Ectodermal cell (in vitro differentiated cells): ENCODE measurements around the gene BLM.

Source experiments
- H3K27ac ChIP-seq: 2 replicates; pipeline ENCODE4 v1.7.0; 2013; ENCODE audit warnings: mild to moderate bottlenecking, low read depth, low read length; ENCODE audit not compliant: insufficient read depth, poor library complexity, severe bottlenecking
- H3K27me3 ChIP-seq: 2 replicates; pipeline ENCODE4 v1.7.0; 2013; ENCODE audit warnings: mild to moderate bottlenecking, low read length; ENCODE audit not compliant: insufficient read depth, control insufficient read depth, poor library complexity, severe bottlenecking
- H3K36me3 ChIP-seq: one replicate; pipeline ENCODE4 v1.7.0; 2013; ENCODE audit warnings: low read length; ENCODE audit not compliant: control insufficient read depth, insufficient read depth
- H3K4me1 ChIP-seq: one replicate; pipeline ENCODE4 v1.7.0; 2013; ENCODE audit warnings: low read length; ENCODE audit not compliant: control insufficient read depth, insufficient read depth
- H3K4me3 ChIP-seq: 2 replicates; pipeline ENCODE4 v1.7.0; 2013; ENCODE audit warnings: low read depth, low read length, control low read depth; ENCODE audit not compliant: insufficient read depth
- H3K9me3 ChIP-seq: 2 replicates; pipeline ENCODE4 v1.7.0; 2013; ENCODE audit warnings: mild to moderate bottlenecking, low read length, moderate library complexity; ENCODE audit not compliant: control insufficient read depth
- WGBS, 2 experiments: methylation state at CpG; one replicate each; pipeline ENCODE4 v1.1.7; 2013; ENCODE audit warnings: missing lambda C conversion rate in 2 of 2; 5-methylcytosine and 5-hydroxymethylcytosine counted together

BLM gene

GRCh38 chr15:90859234-90860131 is 142.3 kb downstream of the BLM start:
- Histone ChIP-seq H3K4me1 (no peaks in the 10 kb centered on the region), H3K4me3 (no peak overlapping the region), H3K27ac (no peak overlapping the region), H3K36me3 (no peaks in the 10 kb centered on the region), H3K9me3 (no peaks in the 10 kb centered on the region), H3K27me3 (no peaks in the 10 kb centered on the region)
- 49 to 50% methylated on average over 10 of the region's 10 CpGs for WGBS, 2 experiments

GRCh38 chr15:90860450-90860849 is 143.3 kb downstream of the BLM start:
- no peaks in the 10 kb centered on the region for H3K27me3 ChIP-seq
- WGBS, 2 experiments = 94 to 95% methylated on average over 7 of the region's 7 CpGs

GRCh38 chr15:90860942-90861675 is 144.0 kb downstream of the BLM start:
- Histone ChIP-seq H3K4me3 (no peak overlapping the region), H3K4me1 (no peaks in the 10 kb centered on the region), H3K27me3 (no peaks in the 10 kb centered on the region), H3K27ac (no peak overlapping the region), H3K36me3 (no peaks in the 10 kb centered on the region), H3K9me3 (no peaks in the 10 kb centered on the region)
- 95% methylated on average over 14 of the region's 14 CpGs for WGBS, 2 experiments

More at GRCh38 chr15:90860450-90860849, 143.3 kb downstream of the BLM start:
- no peaks in the 10 kb centered on the region for H3K9me3 ChIP-seq
- H3K36me3 ChIP-seq = no peaks in the 10 kb centered on the region
- H3K4me3 ChIP-seq = no peak overlapping the region
- H3K4me1 ChIP-seq = no peaks in the 10 kb centered on the region
- H3K27ac ChIP-seq = no peak overlapping the region

- H3K4me1 ChIP-seq = no peaks in the 10 kb centered on the region
- 92% methylated on average over 6 of the region's 6 CpGs for WGBS, 2 experiments
Measured at GRCh38 chr15:90862487-90862886, 145.3 kb downstream of the BLM start.

GRCh38 chr15:90862964-90863778 is 146.0 kb downstream of the BLM start:
- no peak overlapping the region for H3K27ac ChIP-seq
- no peaks in the 10 kb centered on the region for H3K9me3 ChIP-seq
- H3K4me3 ChIP-seq = no peak overlapping the region
- 76 to 89% methylated on average over 5 of the region's 5 CpGs for WGBS, 2 experiments
- H3K36me3 ChIP-seq = no peaks in the 10 kb centered on the region
- H3K27me3 ChIP-seq = no peaks in the 10 kb centered on the region
- no peaks in the 10 kb centered on the region for H3K4me1 ChIP-seq

More at GRCh38 chr15:90862487-90862886, 145.3 kb downstream of the BLM start:
- Histone ChIP-seq H3K9me3 (no peaks in the 10 kb centered on the region), H3K36me3 (no peaks in the 10 kb centered on the region), H3K4me3 (no peak overlapping the region), H3K27me3 (no peaks in the 10 kb centered on the region), H3K27ac (no peak overlapping the region)

GRCh38 chr15:90863987-90864386 is 146.8 kb downstream of the BLM start:
- Histone ChIP-seq H3K4me1 (peaks cover 3% of the 10 kb centered on the region), H3K36me3 (no peaks in the 10 kb centered on the region)
- WGBS, 2 experiments = 92 to 94% methylated on average over 4 of the region's 4 CpGs

GRCh38 chr15:90864507-90864906 is 147.4 kb downstream of the BLM start:
- H3K27ac ChIP-seq = no peak overlapping the region
- H3K9me3 ChIP-seq = no peaks in the 10 kb centered on the region
- WGBS, 2 experiments = 91% methylated on average over 10 of the region's 10 CpGs
- no peak overlapping the region for H3K4me3 ChIP-seq
- H3K36me3 ChIP-seq = no peaks in the 10 kb centered on the region
- no peaks in the 10 kb centered on the region for H3K27me3 ChIP-seq
- peaks cover 8% of the 10 kb centered on the region for H3K4me1 ChIP-seq

More at GRCh38 chr15:90863987-90864386, 146.8 kb downstream of the BLM start:
- no peak overlapping the region for H3K4me3 ChIP-seq
- no peaks in the 10 kb centered on the region for H3K27me3 ChIP-seq
- no peak overlapping the region for H3K27ac ChIP-seq
- H3K9me3 ChIP-seq = no peaks in the 10 kb centered on the region

- Histone ChIP-seq H3K4me1 (peaks cover 11% of the 10 kb centered on the region), H3K27me3 (no peaks in the 10 kb centered on the region), H3K27ac (no peak overlapping the region), H3K36me3 (no peaks in the 10 kb centered on the region), H3K9me3 (no peaks in the 10 kb centered on the region), H3K4me3 (no peak overlapping the region)
- WGBS, 2 experiments = 95 to 96% methylated on average over 4 of the region's 4 CpGs
Measured at GRCh38 chr15:90865702-90866101, 148.6 kb downstream of the BLM start.
